ENCODE results near the gene LAMA5.

Gene LAMA5

GRCh38 chr20:62367136-62367632, at the start of gene LAMA5:
Gene LAMA5 (minus strand): TSS chr20:62367312. CDS start chr20:62367245, 67 bp downstream.
- no peak for DNase-seq

GRCh38 chr20:62415354-62416111, 48.4 kb upstream of the LAMA5 start:
- DNase-seq, result no peak

GRCh38 chr20:62413896-62414481, 46.9 kb upstream of the LAMA5 start:
- DNase-seq, result no peak

- no peak for DNase-seq
Observed at GRCh38 chr20:62413025-62413570, 46.0 kb upstream of the LAMA5 start.

- no peak for DNase-seq
Observed at GRCh38 chr20:62412194-62413024, 45.3 kb upstream of the LAMA5 start.

GRCh38 chr20:62411479-62412193, 44.5 kb upstream of the LAMA5 start:
- DNase-seq, result no peak

- no peak for DNase-seq
Observed at GRCh38 chr20:62410746-62411478, 43.8 kb upstream of the LAMA5 start.

- DNase-seq, result peak; percentile 25
Observed at GRCh38 chr20:62409931-62410745, 43.0 kb upstream of the LAMA5 start.

GRCh38 chr20:62409086-62409853, 42.2 kb upstream of the LAMA5 start:
- DNase-seq, result no peak

- DNase-seq, result no peak
Observed at GRCh38 chr20:62408640-62409039, 41.5 kb upstream of the LAMA5 start.

- DNase-seq, result no peak
Observed at GRCh38 chr20:62408055-62408454, 40.9 kb upstream of the LAMA5 start.

- DNase-seq, result peak; percentile 92
Observed at GRCh38 chr20:62407221-62407992, 40.3 kb upstream of the LAMA5 start, which contains the start of gene CABLES2. Gene CABLES2 (minus strand): TSS chr20:62407285. CDS start chr20:62407276, 9 bp downstream.

GRCh38 chr20:62406635-62407176, 39.6 kb upstream of the LAMA5 start:
- no peak for DNase-seq

- no peak for DNase-seq
Observed at GRCh38 chr20:62405981-62406513, 38.9 kb upstream of the LAMA5 start.

- no peak for DNase-seq
Observed at GRCh38 chr20:62405108-62405980, 38.2 kb upstream of the LAMA5 start.

- DNase-seq, result no peak
Observed at GRCh38 chr20:62404761-62405107, 37.6 kb upstream of the LAMA5 start.

- no peak for DNase-seq
Observed at GRCh38 chr20:62404112-62404665, 37.1 kb upstream of the LAMA5 start.

Measured in CD4-positive, alpha-beta T cell treated with Interferon gamma for 1 hour (primary cell).